A673 (cell line): ENCODE results near the gene RBP7. TPM values are rescaled to one million over a fixed set of nuclear protein-coding genes. Genes with fewer than 3 reads are reported as not detected.

Experiments used
- BruUV-seq: library from RNA; stranded (reverse); fragments of 400-500 nt; replicated peaks from 2 replicates; lab custom pipeline; 2021; lab: Mats Ljungman, UMichigan
- CTCF ChIA-PET: fragments of 300-600 bp; sonication (Branson Sonifier 250); formaldehyde crosslinking; loops from one replicate; lab custom pipeline; 2022; ENCODE audit warnings: antibody characterized with exemption; lab: Charles Lee
- POLR2A ChIA-PET: fragments of 300-600 bp; sonication (Branson Sonifier 250); formaldehyde crosslinking; loops from one replicate; lab custom pipeline; 2022; ENCODE audit warnings: antibody characterized with exemption; ENCODE audit not compliant: low non-redundant PET; lab: Charles Lee
- DNase-seq: peaks from one replicate; pipeline ENCODE4 v3.0.0-alpha.2; 2015; ENCODE audit warnings: low spot score
- H3K27ac ChIP-seq: fragments of 200-600 bp; sonication (generic); 2 replicates; pipeline ENCODE4 v1.5.1; 2016; ENCODE audit warnings: mixed run types, low read depth, mild to moderate bottlenecking, mixed read lengths, antibody characterized with exemption, low read length; ENCODE audit not compliant: poor library complexity, severe bottlenecking
- H3K27me3 ChIP-seq: fragments of 200-600 bp; sonication (generic); replicated peaks from 2 replicates; pipeline ENCODE4 v1.6.1; 2017; ENCODE audit warnings: mixed run types, low read depth, mild to moderate bottlenecking, mixed read lengths, antibody characterized with exemption, low read length; ENCODE audit not compliant: insufficient read depth, poor library complexity
- H3K36me3 ChIP-seq: fragments of 200-600 bp; sonication (generic); 2 replicates; pipeline ENCODE4 v1.6.1; 2016; ENCODE audit warnings: mixed run types, mild to moderate bottlenecking, mixed read lengths, antibody characterized with exemption, low read length; ENCODE audit not compliant: insufficient read depth, poor library complexity, severe bottlenecking
- H3K4me1 ChIP-seq: fragments of 200-600 bp; sonication (generic); 2 replicates; pipeline ENCODE4 v1.6.1; 2017; ENCODE audit warnings: mixed run types, mild to moderate bottlenecking, mixed read lengths, antibody characterized with exemption, low read length; ENCODE audit not compliant: insufficient read depth, poor library complexity, severe bottlenecking
- H3K4me3 ChIP-seq: fragments of 200-600 bp; sonication (generic); 2 replicates; pipeline ENCODE4 v1.5.1; 2016; ENCODE audit warnings: low read depth, mixed run types, mild to moderate bottlenecking, mixed read lengths, low read length; ENCODE audit not compliant: poor library complexity, severe bottlenecking
- H3K9me3 ChIP-seq: fragments of 200-600 bp; sonication (generic); 2 replicates; pipeline ENCODE4 v1.6.1; 2016; ENCODE audit warnings: mixed run types, low read depth, mild to moderate bottlenecking, mixed read lengths, antibody characterized with exemption, low read length; ENCODE audit not compliant: poor library complexity, severe bottlenecking
- EZH2 ChIP-seq: fragments of 200-600 bp; sonication (generic); IDR thresholded peaks from 2 replicates; pipeline ENCODE4 v1.6.1; 2017; ENCODE audit warnings: borderline replicate concordance, low read depth, mild to moderate bottlenecking, mixed read lengths, antibody characterized with exemption, low read length; ENCODE audit not compliant: poor library complexity, severe bottlenecking
- intact Hi-C: fragments of 100-400 bp; cut with micrococcal nuclease; formaldehyde crosslinking; loops from one replicate; pipeline ENCODE4 v1.10.0; 2022; ENCODE audit not compliant: unreplicated experiment
- total RNA-seq: library from RNA; stranded (reverse); gene quantifications from 2 replicates; pipeline ENCODE4 v1.2.3, GENCODE V29; 2021
- TF ChIP-seq, protein P1 (sequence below): fragments of 300-800, 200-600 bp; sonication (generic); conservative IDR thresholded peaks from 2 replicates; pipeline ENCODE4 v1.5.1; 2017; ENCODE audit warnings: low read depth, mild to moderate bottlenecking, antibody characterized with exemption, low read length, moderate library complexity, mixed read lengths

Gene RBP7
- total RNA-seq, 1 experiment from 2014 or later, result not detected

DNA sequence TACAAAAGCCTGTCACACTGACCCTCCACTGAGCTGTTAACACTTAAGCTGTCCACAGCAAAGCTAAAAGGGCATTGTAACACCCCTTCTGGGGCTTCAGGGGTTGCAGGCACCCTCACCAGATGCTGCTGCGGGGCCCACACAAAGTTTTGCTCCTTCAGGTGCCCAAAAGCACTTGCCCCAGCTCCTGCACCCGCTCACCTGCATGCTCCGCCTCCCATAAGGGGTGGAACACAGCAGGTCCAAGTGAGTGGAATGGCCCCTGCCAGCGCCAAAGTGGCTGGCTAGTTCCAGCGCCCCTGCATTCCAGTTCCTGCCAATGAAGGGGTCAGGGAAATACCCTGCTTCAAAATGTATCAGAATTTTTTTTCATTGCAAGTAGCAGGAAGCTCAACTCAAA lies 7.3 kb upstream of the RBP7 start:
- Histone ChIP-seq H3K9me3 (no peaks in the 10 kb centered on the region), H3K4me3 (no peak overlapping the region), H3K27me3 (no peaks in the 10 kb centered on the region), H3K4me1 (no peaks in the 10 kb centered on the region), H3K27ac (no peak overlapping the region), H3K36me3 (no peaks in the 10 kb centered on the region)
- no TSS peak for BruUV-seq
- intact Hi-C loops, result no loop called here
- CTCF ChIA-PET, result no interaction called here
- TF ChIP-seq EZH2, result no peak
- TF ChIP-seq, protein P1, sequence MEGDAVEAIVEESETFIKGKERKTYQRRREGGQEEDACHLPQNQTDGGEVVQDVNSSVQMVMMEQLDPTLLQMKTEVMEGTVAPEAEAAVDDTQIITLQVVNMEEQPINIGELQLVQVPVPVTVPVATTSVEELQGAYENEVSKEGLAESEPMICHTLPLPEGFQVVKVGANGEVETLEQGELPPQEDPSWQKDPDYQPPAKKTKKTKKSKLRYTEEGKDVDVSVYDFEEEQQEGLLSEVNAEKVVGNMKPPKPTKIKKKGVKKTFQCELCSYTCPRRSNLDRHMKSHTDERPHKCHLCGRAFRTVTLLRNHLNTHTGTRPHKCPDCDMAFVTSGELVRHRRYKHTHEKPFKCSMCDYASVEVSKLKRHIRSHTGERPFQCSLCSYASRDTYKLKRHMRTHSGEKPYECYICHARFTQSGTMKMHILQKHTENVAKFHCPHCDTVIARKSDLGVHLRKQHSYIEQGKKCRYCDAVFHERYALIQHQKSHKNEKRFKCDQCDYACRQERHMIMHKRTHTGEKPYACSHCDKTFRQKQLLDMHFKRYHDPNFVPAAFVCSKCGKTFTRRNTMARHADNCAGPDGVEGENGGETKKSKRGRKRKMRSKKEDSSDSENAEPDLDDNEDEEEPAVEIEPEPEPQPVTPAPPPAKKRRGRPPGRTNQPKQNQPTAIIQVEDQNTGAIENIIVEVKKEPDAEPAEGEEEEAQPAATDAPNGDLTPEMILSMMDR, result no peak
- no peak for DNase-seq
- POLR2A ChIA-PET, result interaction anchor here (0.6 kb wide), 1 partner anchor 46 kb away, joined by 4 read pairs; the partner anchor contains the start of genes LZIC and NMNAT1

DNA sequence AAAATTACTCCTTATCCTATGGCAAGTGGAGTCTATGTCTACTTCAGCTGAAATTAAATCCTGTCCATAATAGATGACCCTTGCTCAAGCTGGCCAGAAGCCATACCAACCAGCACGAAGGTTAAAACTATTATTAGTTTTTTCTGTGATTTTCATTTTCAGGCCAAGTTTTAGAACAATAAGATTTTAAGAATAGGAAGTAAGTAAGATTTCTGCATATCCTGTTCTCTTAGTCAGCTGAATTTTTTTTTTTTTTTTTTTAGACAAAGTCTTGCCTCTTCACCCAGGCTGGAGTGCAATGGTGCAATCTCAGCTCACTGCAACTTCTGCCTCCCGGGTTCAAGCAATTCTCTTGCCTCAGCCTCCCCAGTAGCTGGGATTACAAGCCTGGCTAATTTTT lies 6.1 kb upstream of the RBP7 start:
- Histone ChIP-seq H3K27me3 (no peaks in the 10 kb centered on the region), H3K9me3 (no peaks in the 10 kb centered on the region), H3K4me3 (no peak overlapping the region), H3K27ac (no peak overlapping the region), H3K36me3 (no peaks in the 10 kb centered on the region), H3K4me1 (no peaks in the 10 kb centered on the region)
- BruUV-seq, result no TSS peak
- intact Hi-C loops, result no loop called here
- ChIA-PET CTCF (no interaction called here), POLR2A (no interaction called here)
- no peak for DNase-seq
- TF ChIP-seq, protein P1, result no peak
- TF ChIP-seq EZH2, result no peak

DNA sequence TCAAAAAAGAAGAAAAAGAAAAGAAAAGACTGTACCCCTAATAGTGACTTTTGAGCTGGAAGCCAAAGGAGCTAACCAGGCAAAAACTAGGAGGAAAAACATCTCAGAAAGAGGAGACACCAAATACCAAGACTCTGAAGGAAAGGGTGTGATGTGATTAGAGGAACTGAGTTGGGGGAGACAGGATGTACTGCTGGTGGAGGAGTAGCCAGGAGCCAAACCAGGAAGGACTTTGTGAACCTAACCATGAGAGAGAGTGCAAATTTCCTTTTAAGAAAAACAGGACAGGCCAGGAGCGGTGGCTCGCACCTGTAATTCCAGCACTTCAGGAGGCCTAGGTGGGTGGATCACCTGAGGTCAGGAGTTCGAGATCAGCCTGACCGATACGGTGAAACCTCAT lies 4.1 kb upstream of the RBP7 start:
- Histone ChIP-seq H3K4me1 (no peaks in the 10 kb centered on the region), H3K27me3 (peaks cover 18% of the 10 kb centered on the region), H3K9me3 (no peaks in the 10 kb centered on the region), H3K36me3 (no peaks in the 10 kb centered on the region), H3K4me3 (no peak overlapping the region), H3K27ac (no peak overlapping the region)
- ChIA-PET POLR2A (no interaction called here), CTCF (interaction anchor here (0.6 kb wide), 1 partner anchor 11 kb away, joined by 3 read pairs; no protein-coding TSS in a partner anchor)
- BruUV-seq, result no TSS peak
- no peak for DNase-seq
- TF ChIP-seq, protein P1, result no peak
- no peak for TF ChIP-seq EZH2
- intact Hi-C loops, result no loop called here
